Stomach (tissue), 4 donors: Measurements from ENCODE around the gene EPB41L2.

Experiments
- CTCF ChIP-seq, 7 experiments: fragments of 450-650 bp in 4 of 7; fragments of 200-600 bp in 3 of 7; sonication (generic) in 3 of 7; IDR thresholded peaks; one replicate each; pipeline ENCODE4 v1.5.1; 2016 to 2019; ENCODE audit warnings: antibody characterized with exemption in 7 of 7, control low read depth in 2 of 7, mild to moderate bottlenecking in 1 of 7
- EP300 ChIP-seq: sonication (generic); formaldehyde crosslinking; IDR thresholded peaks from one replicate; pipeline ENCODE4 v1.6.1; 2017; ENCODE audit warnings: antibody characterized with exemption
- POLR2AphosphoS5 ChIP-seq, 3 donors: sonication (generic); formaldehyde crosslinking; IDR thresholded peaks; one replicate each; pipeline ENCODE4 v1.6.1; 2016; ENCODE audit warnings: antibody characterized with exemption in 3 of 3

GRCh38 chr6:131068165-131068564 is 5.1 kb upstream of the EPB41L2 start:
- TF ChIP-seq EP300 (no peak), CTCF (IDR thresholded peaks at IDR 0.05) (no peak), POLR2AphosphoS5 (IDR thresholded peaks at IDR 0.05) (no peak)
